ENCODE data around the gene RSPRY1.

DNA sequence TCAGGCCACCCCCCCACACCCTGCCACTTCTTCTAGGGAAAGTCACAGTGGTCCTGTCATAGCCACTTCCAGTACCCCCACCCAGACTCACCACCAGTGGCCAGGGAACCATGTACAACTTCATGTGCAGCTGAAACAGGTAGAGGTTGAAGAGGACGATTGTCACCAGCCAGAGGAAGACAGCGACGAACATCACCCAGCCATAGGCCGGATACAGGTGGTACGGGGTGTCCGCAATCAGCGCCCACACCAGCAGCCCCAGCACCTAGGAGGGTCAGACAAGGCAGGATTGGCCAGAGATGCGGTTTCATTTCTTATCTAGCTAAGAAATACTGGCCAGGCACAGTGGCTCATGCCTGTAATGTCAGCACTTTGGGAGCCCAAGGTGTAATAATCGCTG, 75.7 kb downstream of the RSPRY1 start:
- TF ChIP-seq, protein P1, sequence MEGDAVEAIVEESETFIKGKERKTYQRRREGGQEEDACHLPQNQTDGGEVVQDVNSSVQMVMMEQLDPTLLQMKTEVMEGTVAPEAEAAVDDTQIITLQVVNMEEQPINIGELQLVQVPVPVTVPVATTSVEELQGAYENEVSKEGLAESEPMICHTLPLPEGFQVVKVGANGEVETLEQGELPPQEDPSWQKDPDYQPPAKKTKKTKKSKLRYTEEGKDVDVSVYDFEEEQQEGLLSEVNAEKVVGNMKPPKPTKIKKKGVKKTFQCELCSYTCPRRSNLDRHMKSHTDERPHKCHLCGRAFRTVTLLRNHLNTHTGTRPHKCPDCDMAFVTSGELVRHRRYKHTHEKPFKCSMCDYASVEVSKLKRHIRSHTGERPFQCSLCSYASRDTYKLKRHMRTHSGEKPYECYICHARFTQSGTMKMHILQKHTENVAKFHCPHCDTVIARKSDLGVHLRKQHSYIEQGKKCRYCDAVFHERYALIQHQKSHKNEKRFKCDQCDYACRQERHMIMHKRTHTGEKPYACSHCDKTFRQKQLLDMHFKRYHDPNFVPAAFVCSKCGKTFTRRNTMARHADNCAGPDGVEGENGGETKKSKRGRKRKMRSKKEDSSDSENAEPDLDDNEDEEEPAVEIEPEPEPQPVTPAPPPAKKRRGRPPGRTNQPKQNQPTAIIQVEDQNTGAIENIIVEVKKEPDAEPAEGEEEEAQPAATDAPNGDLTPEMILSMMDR (IDR thresholded peaks at IDR 0.05; ENCODE audit: insufficient read depth, low read length), result no peak
- TF ChIP-seq SPI1 (IDR thresholded peaks at IDR 0.05; ENCODE audit: borderline replicate concordance, low read depth), result no peak
- TF ChIP-seq, protein P2, sequence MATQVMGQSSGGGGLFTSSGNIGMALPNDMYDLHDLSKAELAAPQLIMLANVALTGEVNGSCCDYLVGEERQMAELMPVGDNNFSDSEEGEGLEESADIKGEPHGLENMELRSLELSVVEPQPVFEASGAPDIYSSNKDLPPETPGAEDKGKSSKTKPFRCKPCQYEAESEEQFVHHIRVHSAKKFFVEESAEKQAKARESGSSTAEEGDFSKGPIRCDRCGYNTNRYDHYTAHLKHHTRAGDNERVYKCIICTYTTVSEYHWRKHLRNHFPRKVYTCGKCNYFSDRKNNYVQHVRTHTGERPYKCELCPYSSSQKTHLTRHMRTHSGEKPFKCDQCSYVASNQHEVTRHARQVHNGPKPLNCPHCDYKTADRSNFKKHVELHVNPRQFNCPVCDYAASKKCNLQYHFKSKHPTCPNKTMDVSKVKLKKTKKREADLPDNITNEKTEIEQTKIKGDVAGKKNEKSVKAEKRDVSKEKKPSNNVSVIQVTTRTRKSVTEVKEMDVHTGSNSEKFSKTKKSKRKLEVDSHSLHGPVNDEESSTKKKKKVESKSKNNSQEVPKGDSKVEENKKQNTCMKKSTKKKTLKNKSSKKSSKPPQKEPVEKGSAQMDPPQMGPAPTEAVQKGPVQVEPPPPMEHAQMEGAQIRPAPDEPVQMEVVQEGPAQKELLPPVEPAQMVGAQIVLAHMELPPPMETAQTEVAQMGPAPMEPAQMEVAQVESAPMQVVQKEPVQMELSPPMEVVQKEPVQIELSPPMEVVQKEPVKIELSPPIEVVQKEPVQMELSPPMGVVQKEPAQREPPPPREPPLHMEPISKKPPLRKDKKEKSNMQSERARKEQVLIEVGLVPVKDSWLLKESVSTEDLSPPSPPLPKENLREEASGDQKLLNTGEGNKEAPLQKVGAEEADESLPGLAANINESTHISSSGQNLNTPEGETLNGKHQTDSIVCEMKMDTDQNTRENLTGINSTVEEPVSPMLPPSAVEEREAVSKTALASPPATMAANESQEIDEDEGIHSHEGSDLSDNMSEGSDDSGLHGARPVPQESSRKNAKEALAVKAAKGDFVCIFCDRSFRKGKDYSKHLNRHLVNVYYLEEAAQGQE (IDR thresholded peaks at IDR 0.05; ENCODE audit: insufficient replicate concordance, low read depth), result no peak

Measured in HL-60 (cell line).